HepG2 (cell line): ENCODE data around the gene SGPL1. TPM values are rescaled to one million over a fixed set of nuclear protein-coding genes. Genes with fewer than 3 reads are reported as not detected.

ENCODE experiments used
- GLMP ChIP-seq: sonication (generic); formaldehyde crosslinking; IDR thresholded peaks from 2 replicates; pipeline ENCODE4 v1.9.0; 2021; ENCODE audit warnings: missing genetic modification reagents, mild to moderate bottlenecking, borderline replicate concordance
- GZF1 ChIP-seq: sonication (generic); formaldehyde crosslinking; IDR thresholded peaks from 2 replicates; pipeline ENCODE4 v1.5.1; 2020; ENCODE audit warnings: mild to moderate bottlenecking, missing genetic modification reagents
- KAT2B ChIP-seq: fragments of 150-350 bp; IDR thresholded peaks from 2 replicates; pipeline ENCODE4 v1.6.1; 2014; ENCODE audit warnings: low read depth, low read length, borderline replicate concordance
- KDM2A ChIP-seq: sonication (generic); formaldehyde crosslinking; IDR thresholded peaks from 2 replicates; pipeline ENCODE4 v1.4.0; 2020; ENCODE audit warnings: low read depth, missing genetic modification reagents, borderline replicate concordance
- NPAS2 ChIP-seq: sonication (generic); formaldehyde crosslinking; IDR thresholded peaks from 2 replicates; pipeline ENCODE4 v1.8.0; 2022; ENCODE audit warnings: mild to moderate bottlenecking, missing genetic modification reagents, borderline replicate concordance
- REST ChIP-seq, 2 experiments: IDR thresholded peaks; 2 replicates each; pipeline ENCODE4 v1.6.1; 2011 to 2012; ENCODE audit warnings: low read length in 2 of 2, borderline replicate concordance in 1 of 2, low read depth in 1 of 2, mild to moderate bottlenecking in 1 of 2, moderate library complexity in 1 of 2
- RFXANK ChIP-seq: IDR thresholded peaks from 2 replicates; pipeline ENCODE4 v1.6.1; 2016
- SKIL ChIP-seq: sonication (generic); formaldehyde crosslinking; IDR thresholded peaks from 2 replicates; pipeline ENCODE4 v1.8.0; 2022; ENCODE audit warnings: missing genetic modification reagents, mild to moderate bottlenecking, moderate library complexity, borderline replicate concordance
- SMYD3 ChIP-seq: sonication (generic); formaldehyde crosslinking; IDR thresholded peaks from 2 replicates; pipeline ENCODE4 v1.8.1; 2023; ENCODE audit warnings: mild to moderate bottlenecking, missing genetic modification reagents
- ZBED4 ChIP-seq: sonication (generic); formaldehyde crosslinking; IDR thresholded peaks from 2 replicates; pipeline ENCODE4 v1.4.0; 2020; ENCODE audit warnings: missing genetic modification reagents, borderline replicate concordance
- ZNF10 ChIP-seq: sonication (generic); formaldehyde crosslinking; IDR thresholded peaks from 2 replicates; pipeline ENCODE4 v1.4.0; 2020; ENCODE audit warnings: mild to moderate bottlenecking, low read depth, missing genetic modification reagents, borderline replicate concordance
- ZNF160 ChIP-seq: sonication (generic); formaldehyde crosslinking; IDR thresholded peaks from 2 replicates; pipeline ENCODE4 v1.8.0; 2022; ENCODE audit warnings: mild to moderate bottlenecking, inconsistent platforms, missing genetic modification reagents
- ZNF20 ChIP-seq: sonication (generic); formaldehyde crosslinking; IDR thresholded peaks from 2 replicates; pipeline ENCODE4 v1.4.0; 2020; ENCODE audit warnings: mild to moderate bottlenecking, moderate library complexity, missing genetic modification reagents
- ZNF207 ChIP-seq: fragments of 450-650 bp; IDR thresholded peaks from 2 replicates; pipeline ENCODE4 v1.6.1; 2016; ENCODE audit warnings: antibody characterized with exemption, borderline replicate concordance
- ZNF317 ChIP-seq: sonication (generic); formaldehyde crosslinking; IDR thresholded peaks from 2 replicates; pipeline ENCODE4 v1.5.0; 2020; ENCODE audit warnings: mild to moderate bottlenecking, missing genetic modification reagents
- ZNF768 ChIP-seq: sonication (generic); formaldehyde crosslinking; IDR thresholded peaks from 2 replicates; pipeline ENCODE4 v1.4.0; 2020; ENCODE audit warnings: missing genetic modification reagents
- ZNF839 ChIP-seq: sonication (generic); formaldehyde crosslinking; IDR thresholded peaks from 2 replicates; pipeline ENCODE4 v1.4.0; 2020; ENCODE audit warnings: missing genetic modification reagents, mild to moderate bottlenecking, borderline replicate concordance
- polyA plus RNA-seq, 8 experiments: library from polyadenylated mRNA; depleted of rRNA in 3 of 8; stranded (reverse) in 7 of 8; unstranded in 1 of 8; fragments of >200 nt; fragmentation: Illumina TruSeq in 4 of 8; extraction: Trizol in 4 of 8; gene quantifications; 2 replicates each; pipeline versions ENCODE4 v1.2.1 to v1.2.3, GENCODE V29; 2011 to 2016; ENCODE audit warnings: low read depth in 4 of 8, missing spikeins in 1 of 8, mixed read lengths in 1 of 8; ENCODE audit not compliant: insufficient read depth in 1 of 8
- total RNA-seq, 5 experiments: library from RNA; depleted of rRNA; stranded (reverse); fragments of >200 nt; fragmentation: Illumina TruSeq; extraction: Trizol; gene quantifications; 2 replicates each; pipeline ENCODE4 v1.2.3, GENCODE V29; 2016; ENCODE audit warnings: low read depth in 1 of 5

Gene SGPL1
- total and polyA plus RNA-seq, 2 of the 13 experiments (the other 11 are each of a cell fraction or from before 2014, with no cell fraction given), result 17.6 to 25.0 TPM

GRCh38 chr10:70887804-70888800 is 72.4 kb downstream of the SGPL1 start, which contains the start of gene PCBD1 (continued):
- TF ChIP-seq REST (IDR thresholded peaks at IDR 0.05; ENCODE audit: borderline replicate concordance in 1 of 2, low read depth in 1 of 2, low read length in 2 of 2) (no peak), ZNF10 (CRISPR knock-in tag) (no peak), ZNF20 (CRISPR knock-in tag) (no peak), KAT2B (no peak), ZNF317 (CRISPR knock-in tag) (no peak; the same call in 1 of the 2 replicates), SMYD3 (CRISPR knock-in tag) (no peak), ZBED4 (no peak; the same call in 1 of the 2 replicates), ZNF207 (no peak), ZNF839 (CRISPR knock-in tag) (no peak), GLMP (CRISPR knock-in tag) (no peak), RFXANK (CRISPR knock-in tag) (no peak), KDM2A (CRISPR knock-in tag) (peak; percentile 71), ZNF768 (CRISPR knock-in tag) (no peak; the same call in 1 of the 2 replicates), SKIL (CRISPR knock-in tag) (no peak), GZF1 (0 out of 2 replicates have a peak, but pooled peaks have one; percentile 18), ZNF160 (no peak), NPAS2 (no peak)
